HG02610 (cell line): ENCODE results near the gene SETD3.

ENCODE experiments used
- ATAC-seq: cut with Tn5 transposase; IDR thresholded peaks from one replicate; pipeline ENCODE4 v1.9.1; 2021; ENCODE audit warnings: mild to moderate bottlenecking, moderate library complexity; ENCODE audit not compliant: unreplicated experiment

Gene SETD3

DNA sequence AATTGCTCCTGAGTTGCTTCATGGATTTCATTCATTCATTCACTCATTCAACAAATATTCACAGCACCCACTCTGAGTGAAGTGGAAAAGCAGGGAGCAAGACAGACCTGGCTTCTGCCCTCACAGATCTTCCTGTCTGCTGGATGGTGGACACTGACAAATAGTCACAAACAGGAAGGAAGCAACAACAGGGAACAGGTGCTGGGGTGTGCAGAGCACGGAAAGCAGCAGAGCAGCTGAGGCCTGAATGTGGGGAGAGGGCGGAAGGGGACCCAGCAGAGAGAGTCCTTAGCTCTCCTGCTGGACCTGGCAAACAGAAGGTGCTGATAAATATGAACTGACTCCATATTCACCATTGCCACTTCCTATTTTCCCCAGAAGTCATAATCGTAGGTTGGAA lies 54.4 kb downstream of the SETD3 start:
- no peak for ATAC-seq

DNA sequence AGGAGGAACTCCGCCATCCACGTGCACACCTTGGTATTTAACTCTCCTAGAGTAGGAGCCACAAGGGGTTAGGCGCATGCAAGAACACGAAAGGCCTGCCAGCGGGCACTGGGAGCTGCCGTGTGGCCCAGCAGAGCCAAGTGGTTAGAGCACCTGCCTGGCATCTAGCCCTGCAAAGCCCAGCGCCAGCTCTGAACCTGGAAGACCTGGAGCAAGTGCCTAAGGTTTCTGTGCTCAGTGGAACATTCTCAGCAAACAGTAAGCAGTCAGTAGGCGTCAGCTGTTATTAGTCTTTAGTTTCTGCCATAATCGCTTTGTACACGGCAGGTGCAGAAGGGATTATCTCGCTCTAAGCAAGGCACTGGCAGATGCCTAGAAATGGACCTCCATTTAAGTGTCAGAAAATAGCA lies 55.4 kb downstream of the SETD3 start:
- ATAC-seq = no peak

DNA sequence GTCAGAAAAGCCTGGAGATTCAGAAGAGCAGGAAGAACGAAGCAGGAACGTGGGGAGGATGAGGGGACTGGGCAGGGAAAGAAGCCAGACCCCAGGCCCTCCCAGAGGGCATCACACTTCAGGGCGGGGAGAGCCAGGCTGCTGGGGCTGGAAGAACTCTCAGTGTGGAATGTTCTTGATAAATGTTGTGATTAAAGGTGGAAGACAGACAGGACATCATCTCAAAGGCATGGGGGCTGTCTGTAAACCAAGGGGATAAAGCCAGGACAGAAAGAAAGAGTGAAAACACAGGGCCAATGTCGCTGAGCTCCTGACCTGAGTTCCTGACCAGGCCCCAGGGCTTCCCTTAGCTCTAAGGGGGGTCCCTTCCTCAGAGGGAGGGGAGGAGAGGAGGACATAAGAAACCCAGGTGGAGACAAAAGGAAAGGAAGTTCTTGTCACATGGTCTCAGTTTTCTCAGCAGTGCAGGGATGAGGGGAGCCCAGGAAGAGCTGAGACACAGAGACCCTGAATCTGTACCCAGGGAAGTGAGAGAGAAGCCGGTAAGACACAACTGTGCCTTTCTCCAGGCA lies 56.3 kb downstream of the SETD3 start:
- no peak for ATAC-seq

DNA sequence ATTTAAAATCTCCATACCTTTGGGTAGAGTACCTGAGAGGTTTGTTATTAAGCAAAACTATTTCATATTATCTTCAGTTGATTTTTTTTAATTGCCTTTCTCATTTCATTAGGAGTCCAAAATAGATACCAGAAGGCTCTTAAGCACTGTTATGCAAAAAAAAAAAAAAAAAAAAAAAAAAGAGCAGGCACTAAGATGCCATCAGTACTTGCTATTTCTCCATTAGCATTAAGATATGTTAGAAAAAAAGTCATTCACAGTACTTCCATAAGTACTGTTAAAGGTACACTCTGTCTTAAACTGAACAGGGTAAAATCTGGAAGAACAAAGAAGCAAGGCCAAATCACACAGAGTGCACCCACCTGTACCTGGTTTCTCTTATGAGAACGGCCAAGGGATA lies 57.2 kb downstream of the SETD3 start:
- no peak for ATAC-seq

DNA sequence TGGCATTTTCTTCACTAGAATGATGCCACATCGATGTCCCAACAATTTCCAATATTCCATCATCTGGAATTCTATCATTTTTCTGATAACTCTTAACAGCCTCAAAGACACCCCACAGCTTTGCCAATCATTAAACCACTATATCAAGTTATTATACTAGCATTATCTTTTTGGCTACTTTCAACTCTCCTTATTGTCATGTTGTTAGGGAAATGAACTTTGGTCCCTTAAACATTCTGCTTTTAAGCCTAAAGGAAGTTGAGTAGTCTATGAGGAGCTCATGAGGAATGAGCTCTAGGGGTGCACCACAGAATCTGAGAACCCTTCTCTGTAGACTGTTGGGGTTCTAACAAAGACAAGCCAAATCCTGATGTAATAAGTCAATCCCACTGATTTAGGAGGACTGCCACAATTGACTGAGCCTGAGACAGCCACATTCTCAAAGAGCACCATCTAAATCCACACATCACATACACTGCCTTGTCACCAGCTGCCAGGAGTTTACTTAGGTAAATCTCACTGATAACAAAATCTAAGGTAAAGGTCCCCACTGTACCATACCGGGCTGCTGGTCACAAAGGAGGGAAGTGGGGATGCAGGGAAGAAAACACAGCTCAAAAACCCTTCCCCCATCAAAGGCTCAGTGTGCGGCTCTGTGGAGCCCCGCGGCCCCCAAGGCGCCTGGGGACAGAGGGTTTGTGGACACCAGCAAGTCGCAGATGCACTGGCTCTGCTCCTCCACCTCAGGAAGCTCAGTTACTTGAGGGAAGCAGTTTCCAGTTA lies 58.2 kb downstream of the SETD3 start:
- no peak for ATAC-seq

DNA sequence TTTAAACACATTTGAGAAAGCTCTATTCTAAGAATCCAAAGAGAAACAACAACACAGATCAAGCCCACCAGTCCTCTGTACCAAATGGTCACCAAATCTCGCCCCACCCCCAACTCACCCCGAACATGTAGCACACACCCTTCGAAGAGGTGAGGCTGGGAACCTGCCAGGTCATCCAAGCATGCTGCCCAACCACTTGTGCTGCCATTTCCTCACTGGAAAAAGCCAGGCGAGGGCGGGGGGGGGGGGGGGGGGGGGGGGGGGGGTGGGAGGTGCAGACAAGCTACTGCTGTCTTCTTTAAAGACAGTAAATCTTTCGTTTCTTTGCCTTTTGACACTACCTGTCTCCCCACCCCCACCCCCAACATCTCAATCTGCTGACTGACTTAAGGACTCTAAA lies 59.9 kb downstream of the SETD3 start:
- no peak for ATAC-seq

DNA sequence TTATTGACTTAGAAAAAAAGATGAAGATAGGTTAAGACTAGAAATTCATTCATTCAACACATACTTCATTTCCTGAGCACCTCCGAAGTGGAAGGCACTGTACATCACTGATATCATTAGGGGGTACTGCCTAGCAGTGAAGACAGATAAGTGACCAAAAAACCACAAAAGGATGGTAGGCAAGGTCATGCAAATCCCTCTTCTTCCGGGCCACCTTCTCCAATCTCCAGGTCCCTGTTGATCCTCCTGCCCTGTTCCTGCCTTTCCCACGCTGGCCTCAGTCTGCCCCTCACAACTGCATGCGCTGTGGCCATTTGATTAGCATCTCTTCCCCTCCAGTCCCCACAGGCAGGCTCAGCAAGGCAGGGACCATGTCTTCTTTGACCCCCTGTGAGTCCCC lies 60.8 kb downstream of the SETD3 start:
- ATAC-seq = no peak

DNA sequence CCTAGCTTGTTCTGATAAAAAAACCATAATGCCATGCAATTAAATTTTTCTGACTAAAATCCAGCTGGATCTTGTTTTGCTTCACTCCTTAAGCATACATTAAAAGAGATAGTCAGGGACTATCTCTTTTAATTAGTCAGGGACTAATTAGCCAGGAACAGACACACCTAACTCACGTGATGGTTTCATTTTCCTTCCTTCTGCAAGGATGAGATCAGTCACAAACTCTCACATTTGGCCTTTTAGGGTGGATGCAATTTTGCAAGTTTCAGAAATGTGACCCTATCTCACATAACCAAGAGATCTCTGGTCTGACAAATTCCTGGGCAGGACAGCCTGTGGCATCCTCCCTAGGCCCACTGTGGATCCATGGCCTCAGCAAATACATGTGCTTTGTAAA lies 62.4 kb downstream of the SETD3 start:
- ATAC-seq = no peak

DNA sequence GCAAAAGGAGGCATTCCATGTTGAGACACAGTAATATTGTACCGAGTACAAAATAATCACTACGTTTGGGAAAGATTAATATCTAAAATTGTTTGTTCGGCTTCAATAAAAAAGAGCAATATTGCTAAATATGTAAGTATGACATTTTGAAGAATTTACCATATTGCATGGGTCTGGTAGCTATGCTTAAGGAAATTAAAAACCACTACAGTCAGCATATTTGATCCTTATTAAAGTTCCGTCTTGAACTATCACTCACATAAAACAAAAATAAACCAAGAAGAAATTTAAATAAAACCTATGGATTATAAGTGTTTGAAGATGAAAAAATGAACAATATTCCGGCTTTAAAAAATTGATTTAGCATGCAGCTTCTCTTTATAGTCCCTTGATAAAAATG lies 63.8 kb downstream of the SETD3 start:
- ATAC-seq = no peak

DNA sequence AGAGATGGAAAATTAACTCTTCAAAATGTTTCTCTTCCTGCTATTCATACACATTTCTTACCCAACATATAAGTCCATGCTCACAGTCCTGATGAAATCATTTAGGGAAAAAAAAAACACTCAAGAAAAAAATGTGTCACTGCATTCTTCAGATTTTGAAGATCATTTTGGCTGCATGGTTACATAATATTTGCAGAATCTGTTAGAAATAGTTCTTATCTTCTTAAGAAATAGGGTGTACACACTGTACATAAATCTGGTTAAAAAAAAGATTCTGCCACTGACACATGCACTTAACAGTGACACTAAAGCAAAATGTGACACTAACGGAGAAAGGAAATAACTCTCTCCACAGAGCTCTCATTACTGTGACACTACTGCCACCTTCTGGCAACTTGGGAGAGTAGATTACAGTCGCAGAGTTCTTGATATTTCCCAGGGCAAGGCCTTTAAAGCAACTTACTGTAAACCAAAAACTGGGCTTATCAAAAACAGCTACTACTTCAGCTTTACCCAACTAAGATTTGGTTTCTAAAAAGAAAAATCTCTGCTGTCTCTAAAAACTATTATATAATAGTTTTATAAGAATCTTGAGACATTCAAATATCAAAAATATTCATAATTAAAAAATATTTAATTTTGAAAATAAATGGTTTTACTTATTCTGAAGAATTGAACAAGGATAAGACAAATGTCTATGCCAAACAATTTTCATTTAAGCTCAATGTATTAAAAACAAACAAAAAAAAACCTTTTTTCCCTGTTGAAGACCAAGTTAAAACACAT lies 65.0 kb downstream of the SETD3 start:
- ATAC-seq = peak; percentile 87

DNA sequence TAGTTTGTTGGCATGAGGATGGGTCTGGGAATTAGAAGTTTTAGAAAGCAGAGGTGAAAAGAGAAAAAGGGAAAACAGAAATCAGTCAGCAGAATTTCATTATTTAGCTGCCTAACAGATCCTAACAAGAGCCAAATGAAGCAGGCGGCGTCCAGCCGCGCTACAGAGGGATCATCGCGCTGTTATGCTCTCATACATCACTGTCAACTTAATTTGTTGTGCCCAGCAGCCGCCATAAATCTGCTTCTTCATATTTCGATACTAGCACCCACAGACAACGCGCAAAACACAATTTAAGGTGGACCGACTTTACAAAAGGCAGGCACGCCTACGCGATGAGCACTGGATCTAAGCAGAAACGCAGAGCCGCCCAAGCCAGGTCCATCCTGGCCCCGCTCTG lies 66.7 kb downstream of the SETD3 start:
- no peak for ATAC-seq

DNA sequence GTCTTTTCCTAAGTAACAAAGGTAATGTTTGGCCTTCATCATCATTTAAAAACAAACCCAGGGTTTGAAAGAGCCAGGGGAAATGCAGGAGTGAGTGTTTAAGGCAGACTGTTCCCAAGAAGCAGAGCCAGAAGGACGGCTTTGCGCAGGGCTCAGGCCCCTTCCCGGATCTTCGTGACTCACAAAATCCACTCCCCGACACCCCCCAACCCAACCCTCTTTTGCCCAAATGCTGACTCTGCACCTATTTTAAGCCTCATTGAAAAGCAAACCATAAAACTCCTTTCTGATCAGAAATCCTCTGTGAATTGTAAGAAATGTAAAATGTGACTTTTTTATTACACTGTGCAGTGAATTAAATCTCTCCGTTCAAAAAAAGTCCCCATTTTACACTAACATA lies 67.5 kb downstream of the SETD3 start:
- no peak for ATAC-seq

DNA sequence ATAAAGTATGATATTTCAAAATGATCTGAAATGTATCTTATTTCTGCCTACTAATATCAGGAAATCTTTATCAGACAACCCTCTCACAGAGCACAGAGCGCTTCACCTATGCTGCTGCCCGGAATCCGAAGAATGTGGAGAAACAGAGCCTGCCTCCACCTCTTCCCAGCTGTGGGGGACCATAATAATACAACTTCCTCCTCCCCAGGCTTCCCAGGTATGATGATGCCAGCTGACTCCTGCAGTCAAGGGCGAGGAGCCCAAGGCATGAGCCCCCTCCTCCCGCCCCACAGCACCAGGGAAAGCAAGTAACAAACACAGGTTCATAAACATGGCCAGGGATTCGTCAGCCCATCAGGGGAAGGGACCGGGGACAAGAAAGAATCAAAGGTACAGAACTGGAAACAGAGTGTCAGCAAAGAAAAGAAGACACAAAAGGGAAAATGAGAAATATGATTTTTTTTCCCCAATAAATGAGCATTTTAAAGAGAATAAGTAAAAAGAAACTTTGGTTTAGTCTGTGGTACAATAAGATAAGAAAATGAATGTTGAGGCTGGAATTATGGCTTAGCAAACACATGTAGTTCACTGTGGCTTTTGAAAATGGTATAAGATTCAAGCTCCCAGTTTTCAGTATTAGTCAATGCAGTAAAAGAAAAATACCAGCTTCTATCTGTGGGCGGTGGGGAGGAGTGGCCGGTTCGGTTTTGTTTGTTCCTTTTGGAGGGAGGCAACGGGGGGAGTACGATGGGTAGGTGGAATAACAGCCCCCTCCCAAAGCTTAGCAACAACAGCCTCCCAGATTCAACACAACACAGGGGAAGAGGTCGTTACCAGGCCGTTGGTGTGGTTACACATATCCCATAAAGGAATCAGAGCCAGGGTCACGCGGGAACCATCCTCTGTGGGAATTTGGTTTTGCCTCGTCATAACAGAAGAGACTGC lies 68.3 kb downstream of the SETD3 start:
- ATAC-seq = no peak

DNA sequence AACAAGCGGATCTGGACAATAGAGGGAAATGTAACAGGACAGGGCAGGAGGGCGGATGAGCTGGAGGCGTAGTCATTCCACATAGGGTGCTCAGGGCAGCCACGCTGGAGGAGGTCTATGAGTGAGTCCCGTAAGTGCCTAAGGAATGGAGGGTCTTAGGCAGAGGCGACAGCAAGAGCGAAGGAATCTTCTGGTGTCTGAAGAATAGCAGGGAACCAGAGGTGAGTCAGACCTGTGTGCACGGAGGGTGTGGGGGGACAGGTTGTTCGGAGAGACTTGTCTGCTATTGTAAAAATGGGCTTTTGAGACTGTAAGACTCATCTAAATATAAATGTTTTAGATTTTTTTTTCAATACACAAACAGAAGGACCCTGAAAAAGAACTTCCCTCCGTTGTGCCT lies 70.6 kb downstream of the SETD3 start:
- no peak for ATAC-seq

DNA sequence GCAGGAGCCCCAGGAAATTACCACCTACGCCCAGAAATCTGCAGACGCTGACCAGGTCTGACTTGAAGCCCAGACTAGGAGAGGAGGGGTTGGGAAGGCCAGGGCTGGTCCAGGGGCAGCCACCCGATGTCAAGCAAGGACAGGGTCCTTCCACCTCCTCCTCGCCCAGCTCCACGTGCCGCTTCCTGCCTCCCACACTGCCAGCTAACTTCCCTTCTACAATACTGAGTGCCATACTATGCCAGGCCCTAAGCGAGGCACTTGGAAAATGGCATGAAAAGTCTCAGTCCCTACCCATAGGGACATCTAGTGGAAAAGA lies 71.7 kb downstream of the SETD3 start:
- ATAC-seq = no peak

DNA sequence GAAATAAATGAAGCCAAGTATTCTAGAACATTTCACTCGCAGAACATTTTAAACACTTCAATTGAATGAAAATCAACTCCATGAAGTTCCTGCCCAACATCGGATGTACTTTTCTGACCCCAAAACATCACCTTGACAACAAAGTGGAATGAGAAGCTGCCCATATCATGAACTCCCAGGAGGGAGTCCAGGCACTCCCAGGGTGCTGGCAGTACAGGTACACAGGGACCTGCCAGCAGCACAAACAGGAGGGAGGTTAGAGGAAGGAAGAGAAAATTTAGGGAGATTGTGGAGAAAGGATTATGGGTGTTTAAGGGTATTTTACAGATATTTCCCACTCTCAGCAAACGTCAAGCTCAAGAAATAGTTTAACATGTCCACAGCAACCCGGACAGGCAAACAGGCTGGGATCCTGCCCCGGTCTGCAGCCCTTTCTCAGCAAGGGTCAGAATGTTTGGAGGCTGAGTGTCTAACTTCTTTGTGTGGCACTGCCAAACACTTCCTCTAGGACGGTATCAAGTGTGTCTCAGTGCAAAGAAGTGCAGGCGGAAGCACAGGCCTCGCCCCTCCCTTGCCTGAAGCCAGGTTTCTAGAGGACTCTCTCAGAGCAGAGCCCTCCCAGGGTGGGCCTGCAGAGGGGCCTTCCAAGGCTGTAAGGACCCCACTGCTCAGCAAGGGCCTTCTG lies 72.2 kb downstream of the SETD3 start:
- no peak for ATAC-seq

DNA sequence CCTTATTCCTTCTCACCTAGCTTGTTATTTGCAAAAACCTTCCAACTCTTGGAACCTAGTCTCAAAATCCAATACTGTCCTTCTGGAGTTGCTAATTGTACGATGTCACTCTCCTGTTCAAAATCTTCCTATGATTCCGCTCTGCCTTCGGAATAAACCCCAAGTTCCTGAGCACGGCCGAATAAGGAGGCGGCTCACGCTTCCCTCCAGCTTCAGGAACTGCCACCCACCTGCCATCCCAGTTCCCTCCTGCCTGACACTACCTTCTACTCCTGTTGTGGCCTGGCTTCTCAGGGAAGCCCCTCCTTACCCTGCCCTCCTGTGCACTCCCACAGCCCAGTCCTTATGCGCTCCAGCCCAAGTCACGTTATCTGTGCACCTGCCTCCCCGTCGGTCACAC lies 73.2 kb downstream of the SETD3 start:
- ATAC-seq = no peak

DNA sequence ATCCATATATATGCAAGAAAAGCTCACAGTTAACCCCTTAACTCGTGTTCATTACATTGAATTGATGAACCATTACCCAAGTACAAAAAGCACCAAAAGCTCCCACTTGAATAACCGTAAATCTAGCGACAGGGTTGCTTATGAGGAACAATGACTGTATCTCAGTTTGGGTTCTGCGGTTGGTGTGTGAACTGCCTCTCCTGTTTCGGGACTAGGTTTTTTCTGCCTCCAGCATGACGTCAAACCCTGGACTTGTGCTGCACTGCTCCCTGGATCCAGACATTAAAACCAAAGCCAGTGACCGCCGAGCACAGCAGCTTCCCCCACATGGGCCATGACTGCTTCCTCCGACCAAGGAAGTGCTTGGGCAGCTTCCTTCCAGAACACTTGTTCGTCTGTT lies 77.7 kb downstream of the SETD3 start:
- ATAC-seq = no peak

DNA sequence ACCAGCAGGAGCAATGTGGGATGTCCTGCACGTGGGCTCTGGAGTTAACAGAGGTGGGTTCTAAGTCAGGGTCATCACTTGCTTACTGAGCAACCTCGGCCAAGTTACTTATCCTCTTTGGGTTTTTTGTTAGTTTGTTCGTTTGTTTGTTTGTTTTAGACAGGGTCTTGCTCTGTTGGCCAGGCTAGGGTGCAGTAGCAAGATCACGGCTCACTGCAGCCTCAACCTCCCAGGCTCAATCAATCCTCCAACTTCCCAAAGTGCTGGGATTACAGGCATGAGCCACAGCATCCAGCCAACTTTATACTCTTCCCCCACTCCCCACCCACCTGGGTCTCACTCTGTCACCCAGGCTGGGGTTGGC lies 78.4 kb downstream of the SETD3 start:
- ATAC-seq = no peak

DNA sequence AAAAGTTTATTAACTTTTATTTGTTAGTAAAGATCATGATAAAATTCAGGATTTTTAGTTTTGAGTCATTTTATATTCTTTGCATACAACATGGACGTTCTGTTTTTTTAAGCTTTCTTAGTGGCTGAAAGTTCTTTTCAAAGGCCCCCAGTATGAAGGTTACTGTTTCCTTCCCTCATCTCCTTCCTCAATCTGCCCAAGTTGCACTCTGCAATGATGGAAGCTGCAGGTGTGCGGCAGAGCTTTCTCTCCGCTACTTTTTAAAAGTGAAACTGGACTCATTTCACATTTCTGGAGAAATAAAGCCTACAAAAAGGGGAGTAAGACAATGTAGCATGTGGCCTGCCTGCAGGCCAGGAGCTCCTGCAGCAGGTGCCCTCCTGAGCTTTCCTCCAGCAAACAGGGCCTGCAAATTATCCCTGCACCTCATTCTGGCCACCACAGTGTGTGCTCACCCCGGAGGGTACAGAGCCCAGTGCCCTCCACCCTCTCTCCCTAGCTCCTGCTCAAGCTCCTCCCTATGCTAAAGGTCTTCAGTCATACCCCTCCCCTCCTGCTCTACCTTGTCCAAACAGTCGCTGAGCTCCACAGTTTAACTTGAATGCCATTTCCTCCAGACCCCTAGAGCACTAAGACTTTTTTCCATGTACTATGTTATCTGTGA lies 78.9 kb downstream of the SETD3 start:
- ATAC-seq = no peak
